ENCODE data around the gene TGFBR1.
"Not testable (repeated sequence)": the region's sequence is repeated elsewhere in the genome, so short reads cannot be mapped to it uniquely, and the experiment has no call there.

The TGFBR1 gene

DNA sequence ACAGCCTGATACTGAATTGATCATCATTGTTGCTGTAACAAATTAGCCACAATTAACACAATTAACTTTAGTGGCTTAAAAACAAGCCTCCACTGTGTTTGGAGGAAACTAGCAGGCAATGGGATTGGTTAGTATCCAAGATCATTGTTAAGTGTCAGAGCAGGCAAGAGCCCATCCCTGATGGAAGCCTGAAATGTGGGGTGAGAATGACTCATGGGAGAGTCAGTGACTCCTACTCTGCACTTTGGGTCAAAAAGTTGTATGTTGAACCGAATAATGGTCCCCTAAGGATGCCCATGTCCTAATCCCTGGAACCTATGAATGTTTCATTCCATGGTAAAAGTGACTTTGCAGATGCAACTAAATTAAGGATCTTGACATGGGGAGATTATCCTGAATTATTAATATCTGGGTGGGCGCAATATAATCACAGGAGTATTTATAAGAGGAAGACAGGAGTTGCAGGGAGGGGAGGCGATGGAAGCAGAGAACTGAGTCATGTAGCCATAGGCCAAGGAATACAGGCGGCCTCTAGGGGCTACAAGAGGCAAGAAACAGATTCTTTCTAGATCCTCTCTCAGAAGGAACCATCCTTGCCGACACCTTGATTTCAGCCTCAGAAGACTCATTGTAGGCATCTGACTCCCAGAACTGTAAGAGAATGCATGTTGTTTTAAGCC is 88.0 kb downstream of the TGFBR1 start:
- DNase-seq: no peak

DNA sequence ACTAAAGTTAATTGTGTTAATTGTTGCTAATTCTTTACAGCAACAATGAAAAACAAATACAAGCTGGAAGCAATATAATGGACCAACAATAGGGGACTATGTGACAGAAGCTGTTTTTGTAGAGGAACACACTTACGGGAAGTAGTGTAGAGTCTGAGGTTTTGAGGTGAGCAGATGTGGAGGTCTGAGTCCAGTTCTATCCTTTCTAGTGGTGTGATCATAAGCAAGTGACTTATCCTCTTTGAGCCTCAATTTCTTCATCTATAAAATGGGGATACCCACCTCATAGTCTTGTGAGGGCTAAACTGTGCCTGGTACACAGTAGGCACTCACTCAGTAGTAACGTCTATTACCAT is 88.5 kb downstream of the TGFBR1 start:
- DNase-seq: no peak

DNA sequence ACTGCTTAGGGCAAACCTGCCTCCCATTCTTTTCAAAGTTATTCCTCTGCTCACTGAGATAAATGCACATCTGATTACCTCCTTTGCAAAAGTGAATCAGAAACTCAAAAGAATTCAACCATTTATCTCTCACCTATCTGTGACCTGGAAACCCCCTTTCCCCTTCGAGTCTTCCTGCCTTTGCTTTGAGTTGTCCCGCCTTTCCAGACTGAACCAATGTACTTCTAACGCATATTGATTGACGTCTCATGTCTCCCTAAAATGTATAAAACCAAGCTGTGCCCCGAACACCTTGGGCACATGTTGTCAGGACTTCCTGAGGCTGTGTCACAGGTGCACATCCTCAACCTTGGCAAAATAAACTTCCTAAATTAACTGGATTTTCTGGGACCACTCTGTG is 91.6 kb downstream of the TGFBR1 start:
- DNase-seq: not testable (repeated sequence)

DNA sequence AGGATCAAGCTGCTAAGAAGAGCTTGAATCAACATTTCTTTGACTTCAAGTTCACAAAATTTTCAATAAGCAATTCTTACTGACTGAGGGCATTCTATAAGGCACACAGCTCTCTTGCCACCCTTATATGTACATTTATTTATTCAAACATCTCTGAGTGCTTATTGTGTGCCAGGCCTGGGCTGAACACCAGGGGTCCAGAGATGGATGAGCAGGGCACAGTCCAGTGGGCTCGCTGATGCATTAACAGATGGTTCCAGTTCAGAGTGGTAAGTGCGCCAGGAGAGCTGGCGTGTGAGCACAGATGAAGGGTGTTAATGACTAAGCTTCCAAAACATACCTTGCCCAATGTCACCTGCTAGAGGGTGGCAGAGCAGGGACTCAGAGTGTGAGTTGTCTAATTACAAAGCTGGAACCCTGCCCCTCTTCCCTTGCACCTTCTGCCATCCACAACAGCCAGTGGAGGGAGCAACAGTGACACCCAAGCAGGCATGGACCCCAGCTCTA is 92.3 kb downstream of the TGFBR1 start:
- DNase-seq: no peak

- DNase-seq: no peak
Observed at GRCh38 chr9:99197987-99198386, 93.1 kb downstream of the TGFBR1 start.

DNA sequence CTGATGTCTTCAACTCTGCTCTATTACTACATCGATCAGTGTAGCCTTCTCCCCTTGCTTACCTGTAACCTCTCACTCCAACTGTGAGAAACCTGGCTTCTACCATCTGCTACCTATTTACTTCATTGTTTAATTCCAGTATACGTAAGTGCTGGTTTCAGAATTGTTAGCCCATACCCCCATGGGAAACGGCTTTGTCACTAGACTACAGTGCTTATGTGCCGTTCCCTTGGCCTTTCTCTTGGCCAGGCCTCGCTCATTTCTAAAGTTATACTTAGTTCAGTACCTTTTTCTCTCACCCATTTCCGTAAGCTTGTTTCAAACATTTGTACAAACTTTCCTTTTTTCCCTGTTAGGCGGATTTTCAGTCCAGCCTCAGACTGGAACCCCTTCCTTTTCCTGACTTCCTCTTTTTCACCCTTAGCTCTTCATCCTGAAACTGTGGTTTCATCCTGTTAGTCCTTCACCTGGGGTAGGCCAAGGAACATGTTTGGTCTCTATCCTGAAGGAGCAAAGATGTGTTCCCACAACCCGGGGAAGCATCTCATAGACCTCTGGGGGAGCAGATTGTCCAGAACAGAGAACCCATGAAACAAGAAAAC is 95.1 kb downstream of the TGFBR1 start:
- DNase-seq: no peak

DNA sequence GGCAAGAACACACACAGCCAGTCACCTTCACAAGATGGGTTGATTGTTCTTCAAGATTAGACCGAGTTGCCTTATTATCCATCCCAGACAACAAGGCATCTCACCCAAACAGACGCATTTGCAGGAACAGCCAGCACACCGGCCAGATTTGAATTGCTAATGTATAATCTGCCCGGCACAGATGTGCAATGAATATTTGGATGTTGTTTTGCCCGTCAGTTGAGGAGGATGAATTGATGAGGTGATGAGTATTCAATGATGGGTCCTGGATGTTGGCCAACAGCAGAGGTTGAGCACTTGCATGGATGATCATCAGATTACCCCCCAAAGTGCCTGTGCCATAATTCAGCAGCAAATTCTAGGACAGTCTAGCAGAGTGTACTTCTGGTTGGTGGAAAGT is 96.7 kb downstream of the TGFBR1 start:
- DNase-seq: no peak
